Keratinocyte (primary cell): ENCODE results near the gene ANKRD9.

ENCODE experiments used
- CTCF ChIP-seq, 3 experiments: IDR thresholded peaks in 1 of 3; conservative IDR thresholded peaks in 1 of 3; optimal IDR thresholded peaks in 1 of 3; 2 replicates in 2 of 3; 3 replicates in 1 of 3; pipeline versions ENCODE3 to v1.5.1; 2011; ENCODE audit warnings: low read length in 3 of 3, mild to moderate bottlenecking in 3 of 3, moderate library complexity in 2 of 3, control low read depth in 1 of 3, inconsistent platforms in 1 of 3; ENCODE audit not compliant: insufficient read depth in 2 of 3; ENCODE audit errors: extremely low read depth in 1 of 3
- EZH2 ChIP-seq: IDR thresholded peaks from one replicate; pipeline ENCODE4 v1.6.1; 2012; ENCODE audit warnings: inconsistent platforms, mild to moderate bottlenecking, low read length, moderate library complexity

GRCh38 chr14:102498678-102499265 is 10.8 kb downstream of the ANKRD9 start:
- TF ChIP-seq CTCF (optimal IDR thresholded peaks at IDR 0.05 in 1 of 3, IDR thresholded peaks at IDR 0.05 in 1 of 3, conservative IDR thresholded peaks at IDR 0.05 in 1 of 3; ENCODE audit: extremely low read depth in 1 of 3, insufficient read depth in 2 of 3, low read length in 3 of 3) (no peak), EZH2 (no peak)
